ENCODE data around the gene SLC25A28.

SLC25A28 gene

DNA sequence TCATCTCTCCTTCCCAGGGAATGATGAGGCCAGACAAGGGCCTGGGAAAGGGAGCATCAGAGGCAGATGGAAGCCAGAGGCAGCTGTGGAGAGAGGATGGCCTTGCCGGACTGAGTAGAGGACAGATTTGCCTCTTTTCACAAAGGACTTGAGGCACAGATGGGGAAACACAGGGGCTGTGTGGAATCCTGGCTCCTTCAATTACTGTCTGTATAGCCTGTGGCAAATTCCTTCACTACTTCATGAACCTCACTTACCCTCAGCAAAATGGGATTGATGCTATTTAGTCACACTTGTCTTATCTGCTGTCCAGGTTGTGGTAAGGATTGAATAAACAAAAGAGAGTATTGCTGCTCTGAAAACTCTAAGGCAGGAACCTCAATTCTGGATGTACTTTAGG, 40.3 kb downstream of the SLC25A28 start:
- ChIA-PET POLR2A (no interaction called here), CTCF (interaction anchor here (1.2 to 7.5 kb wide), 4 partner anchors 16 to 144 kb away, joined by 3 to 34 read pairs (median 4); no protein-coding TSS in a partner anchor)
- DNase-seq (ENCODE audit: extremely low spot score), result no peak
- TF ChIP-seq, protein P1, sequence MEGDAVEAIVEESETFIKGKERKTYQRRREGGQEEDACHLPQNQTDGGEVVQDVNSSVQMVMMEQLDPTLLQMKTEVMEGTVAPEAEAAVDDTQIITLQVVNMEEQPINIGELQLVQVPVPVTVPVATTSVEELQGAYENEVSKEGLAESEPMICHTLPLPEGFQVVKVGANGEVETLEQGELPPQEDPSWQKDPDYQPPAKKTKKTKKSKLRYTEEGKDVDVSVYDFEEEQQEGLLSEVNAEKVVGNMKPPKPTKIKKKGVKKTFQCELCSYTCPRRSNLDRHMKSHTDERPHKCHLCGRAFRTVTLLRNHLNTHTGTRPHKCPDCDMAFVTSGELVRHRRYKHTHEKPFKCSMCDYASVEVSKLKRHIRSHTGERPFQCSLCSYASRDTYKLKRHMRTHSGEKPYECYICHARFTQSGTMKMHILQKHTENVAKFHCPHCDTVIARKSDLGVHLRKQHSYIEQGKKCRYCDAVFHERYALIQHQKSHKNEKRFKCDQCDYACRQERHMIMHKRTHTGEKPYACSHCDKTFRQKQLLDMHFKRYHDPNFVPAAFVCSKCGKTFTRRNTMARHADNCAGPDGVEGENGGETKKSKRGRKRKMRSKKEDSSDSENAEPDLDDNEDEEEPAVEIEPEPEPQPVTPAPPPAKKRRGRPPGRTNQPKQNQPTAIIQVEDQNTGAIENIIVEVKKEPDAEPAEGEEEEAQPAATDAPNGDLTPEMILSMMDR (IDR thresholded peaks at IDR 0.05; ENCODE audit: control extremely low read depth, extremely low read depth, low read depth, missing control alignments), result no peak

DNA sequence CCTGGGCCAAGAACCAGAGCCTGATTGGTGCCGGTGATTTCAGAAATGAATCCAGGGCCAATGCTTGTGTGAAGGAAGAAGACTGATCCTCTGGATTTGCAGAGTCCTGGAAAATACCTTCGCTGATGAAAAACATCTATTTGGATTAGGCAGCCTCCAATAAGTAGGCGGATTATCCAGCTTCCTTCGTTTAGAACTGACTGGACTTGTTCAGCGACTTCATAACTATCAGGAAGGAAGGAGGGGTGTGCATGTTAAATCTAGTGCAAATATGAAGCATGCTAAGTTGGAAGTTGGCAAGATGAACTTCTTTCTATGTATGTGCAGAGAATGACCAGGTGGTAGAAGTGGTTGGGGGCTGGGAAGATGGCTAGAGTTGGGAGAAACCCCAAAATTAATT, 46.4 kb downstream of the SLC25A28 start:
- ChIA-PET CTCF (no interaction called here), POLR2A (no interaction called here)
- no peak for DNase-seq (ENCODE audit: extremely low spot score)
- TF ChIP-seq, protein P1 (IDR thresholded peaks at IDR 0.05; ENCODE audit: control extremely low read depth, extremely low read depth, low read depth, missing control alignments), result no peak

DNA sequence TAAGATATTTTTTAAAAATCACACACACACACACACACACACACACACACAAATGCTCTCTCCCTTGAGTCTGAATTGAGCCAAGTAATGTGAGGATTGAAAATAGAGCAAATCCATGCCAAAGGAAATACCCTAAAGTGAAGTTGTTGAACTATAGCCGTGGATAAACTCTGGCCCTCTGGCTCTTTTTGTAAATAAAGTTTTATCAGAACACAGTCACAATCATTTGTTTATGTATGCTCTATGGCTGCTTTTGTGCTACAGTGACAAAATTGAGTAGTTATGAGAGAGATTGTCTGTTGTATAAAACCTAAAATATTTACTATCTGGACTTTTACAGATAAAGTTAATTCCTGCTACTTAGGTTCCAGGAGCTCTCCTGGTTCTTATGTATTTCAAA, 48.4 kb downstream of the SLC25A28 start:
- CTCF ChIA-PET, result interaction anchor here (1.3 kb wide), 1 partner anchor 11 kb away, joined by 4 read pairs; no protein-coding TSS in a partner anchor
- no peak for DNase-seq (ENCODE audit: extremely low spot score)
- POLR2A ChIA-PET, result no interaction called here
- TF ChIP-seq, protein P1 (IDR thresholded peaks at IDR 0.05; ENCODE audit: control extremely low read depth, extremely low read depth, low read depth, missing control alignments), result no peak

DNA sequence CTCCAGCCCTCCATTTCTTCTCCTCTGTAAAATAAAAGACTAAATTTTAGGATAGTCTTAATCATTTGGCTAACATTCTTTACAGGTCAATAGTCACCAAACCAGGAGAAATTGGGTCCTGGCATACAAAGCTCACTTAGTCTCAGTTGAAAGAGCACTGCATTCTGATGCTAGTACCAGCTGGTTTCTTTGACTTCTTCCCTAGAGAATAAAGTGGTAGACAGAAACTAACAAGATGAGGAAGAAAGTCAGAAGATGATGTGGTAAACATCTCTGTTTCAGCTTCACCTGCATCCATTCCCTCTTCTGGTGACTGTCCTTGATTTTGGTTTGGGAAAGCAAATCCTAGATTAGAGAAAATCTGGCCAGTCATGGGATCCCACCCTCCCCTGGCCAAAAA, 50.3 kb downstream of the SLC25A28 start:
- DNase-seq (ENCODE audit: extremely low spot score), result no peak
- CTCF ChIA-PET, result interaction anchor here (0.9 to 1.3 kb wide), 3 partner anchors 9 to 1103 kb away, joined by 3 read pairs; no protein-coding TSS in a partner anchor
- TF ChIP-seq, protein P1 (IDR thresholded peaks at IDR 0.05; ENCODE audit: control extremely low read depth, extremely low read depth, low read depth, missing control alignments), result no peak
- POLR2A ChIA-PET, result no interaction called here

DNA sequence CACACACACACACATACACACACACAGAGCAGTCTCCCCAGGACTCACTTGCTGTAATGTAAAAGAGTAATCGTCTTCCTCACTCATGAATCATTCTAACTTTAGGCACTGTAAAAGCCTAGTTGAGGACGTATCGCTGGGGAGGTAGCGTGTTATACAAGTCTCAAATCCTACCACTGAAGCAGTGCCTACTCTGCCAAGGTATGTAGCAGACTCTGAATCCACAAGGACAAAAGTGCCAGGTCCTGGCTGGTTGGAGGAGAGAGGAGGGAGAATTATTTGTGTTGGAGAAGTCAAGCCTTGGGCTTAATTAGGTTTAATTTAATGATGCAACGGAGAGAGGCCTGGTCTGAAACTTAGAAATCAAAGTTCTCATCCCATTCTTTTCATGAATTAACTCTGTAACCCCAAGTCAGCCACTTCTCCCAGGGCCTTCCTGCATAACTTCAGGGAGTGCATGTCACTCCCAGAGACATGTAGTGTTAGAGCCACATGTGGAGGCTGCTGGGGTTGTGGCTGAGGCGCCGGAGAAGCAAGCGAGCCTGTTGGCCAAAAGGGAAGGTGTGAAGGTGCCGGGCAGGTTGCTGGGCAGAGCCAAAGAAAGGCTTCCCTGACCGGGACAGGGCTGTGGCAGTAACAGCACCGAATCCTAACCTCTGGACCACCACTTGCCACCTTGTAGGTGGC, 50.8 kb downstream of the SLC25A28 start:
- ChIA-PET POLR2A (no interaction called here), CTCF (interaction anchor here (0.9 to 1.3 kb wide), 2 partner anchors 9 to 1102 kb away, joined by 3 read pairs; no protein-coding TSS in a partner anchor)
- DNase-seq (ENCODE audit: extremely low spot score), result no peak
- TF ChIP-seq, protein P1 (IDR thresholded peaks at IDR 0.05; ENCODE audit: control extremely low read depth, extremely low read depth, low read depth, missing control alignments), result no peak

DNA sequence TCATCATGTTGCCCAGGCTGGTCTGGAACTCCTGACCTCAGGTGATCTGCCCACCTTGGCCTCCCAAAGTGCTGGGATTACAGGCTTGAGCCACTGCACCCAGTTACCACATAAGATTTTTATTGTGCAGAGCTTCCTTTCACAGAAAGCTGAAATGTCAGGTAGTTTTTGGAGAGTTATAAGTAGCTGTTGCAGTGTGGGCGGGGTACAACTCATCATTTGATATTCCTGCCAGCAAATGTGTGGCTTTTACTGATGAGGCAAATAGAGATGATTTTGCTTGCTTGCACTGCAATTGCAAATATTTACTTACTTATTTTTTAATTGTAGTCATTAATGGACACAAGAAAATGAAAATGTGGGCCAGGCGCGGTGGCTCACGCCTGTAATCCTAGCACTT, 55.1 kb downstream of the SLC25A28 start:
- no peak for DNase-seq (ENCODE audit: extremely low spot score)
- ChIA-PET POLR2A (no interaction called here), CTCF (interaction anchor here (1.1 to 1.3 kb wide), 2 partner anchors 15 to 145 kb away, joined by 3 read pairs; no protein-coding TSS in a partner anchor)
- TF ChIP-seq, protein P1 (IDR thresholded peaks at IDR 0.05; ENCODE audit: control extremely low read depth, extremely low read depth, low read depth, missing control alignments), result no peak

All from GM10248 (cell line).